Activated CD8-positive, alpha-beta memory T cell treated with anti-CD3 and anti-CD28 coated beads, Interleukin-2, amount 50 U/mL, for 24 hours (primary cell): ENCODE measurements around the gene CRNN.

Experiments
- DNase-seq: peaks from one replicate; pipeline ENCODE4 v3.0.0-alpha.2; 2020; ENCODE audit errors: extremely low read depth

The CRNN gene

DNA sequence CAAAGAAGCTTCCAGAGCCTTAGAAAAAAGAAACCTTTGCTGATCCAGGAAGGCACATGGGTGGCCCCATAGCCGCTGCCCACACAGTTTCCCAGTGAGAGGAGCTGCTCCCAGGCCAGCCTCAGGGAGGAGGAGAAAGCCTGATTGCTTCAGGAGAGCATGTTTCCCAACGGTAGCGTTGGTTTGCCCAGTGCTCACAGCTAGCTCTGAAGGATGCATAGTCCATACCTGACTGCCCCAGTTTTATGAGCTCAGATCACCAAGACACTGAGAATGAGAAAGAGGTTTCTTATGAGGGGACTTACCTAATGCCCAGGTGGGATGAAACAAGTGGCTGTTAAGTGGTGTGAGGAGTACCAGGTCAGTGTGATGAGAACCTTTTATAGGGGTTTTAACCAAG lies at the start of gene CRNN:
CRNN (minus strand) TSS at position 355 of the 400 bp plus-strand sequence. CDS start 2,030 bp downstream, outside the sequence.
- no peak for DNase-seq

DNA sequence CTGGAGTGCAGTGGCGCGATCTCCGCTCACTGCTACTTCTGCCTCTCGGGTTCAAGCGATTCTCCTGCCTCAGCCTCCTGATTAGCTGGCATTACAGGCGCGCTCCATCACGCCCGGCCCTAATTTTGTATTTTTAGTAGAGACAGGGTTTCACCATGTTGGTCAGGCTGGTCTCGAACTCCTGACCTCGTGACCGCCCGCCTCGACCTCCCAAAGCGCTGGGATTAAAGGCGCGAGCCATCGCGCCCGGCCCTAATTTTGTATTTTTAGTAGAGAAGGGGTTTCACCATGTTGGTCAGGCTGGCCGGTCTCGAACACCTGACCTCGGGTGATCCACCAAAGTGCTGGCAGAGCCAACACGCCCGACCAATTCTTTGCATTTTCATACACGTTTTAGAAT lies 48.6 kb upstream of the CRNN start:
- no peak for DNase-seq

DNA sequence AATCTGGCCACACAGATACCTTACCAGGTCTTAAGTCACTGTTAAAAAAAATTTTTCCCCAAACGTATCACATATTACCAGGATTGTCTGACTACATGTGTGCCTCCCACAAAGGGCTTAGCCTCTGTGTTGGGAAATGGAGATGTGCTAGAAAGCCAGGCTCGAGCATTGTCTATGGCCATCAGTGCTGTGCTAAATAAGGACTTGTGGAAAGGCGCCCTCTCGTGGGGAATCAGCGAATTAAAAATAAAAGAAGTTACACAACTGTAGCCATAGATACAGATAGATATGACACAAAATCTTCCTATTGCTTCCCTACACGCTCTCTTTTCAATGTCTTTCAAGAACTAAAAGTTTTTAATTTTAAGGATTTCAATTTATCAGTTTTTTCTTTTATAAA lies 47.5 kb upstream of the CRNN start:
- DNase-seq, result peak; percentile 8

DNA sequence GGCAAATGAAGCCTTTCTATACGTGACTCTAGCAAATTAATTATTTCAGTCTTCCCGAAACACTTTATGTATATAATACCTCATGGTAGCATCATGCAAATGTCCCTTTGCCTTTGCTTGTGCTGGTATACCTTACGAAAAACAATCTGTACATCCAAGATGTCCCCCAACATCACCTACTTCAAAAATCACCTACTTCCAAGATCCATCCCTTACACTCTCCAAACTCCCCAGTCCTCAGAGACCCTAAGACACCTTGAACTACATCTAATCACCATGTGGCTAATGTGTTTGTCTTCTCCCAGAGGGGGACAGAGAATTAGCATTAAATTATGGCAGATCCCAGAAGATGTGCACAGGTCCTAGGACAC lies 46.5 kb upstream of the CRNN start:
- no peak for DNase-seq

DNA sequence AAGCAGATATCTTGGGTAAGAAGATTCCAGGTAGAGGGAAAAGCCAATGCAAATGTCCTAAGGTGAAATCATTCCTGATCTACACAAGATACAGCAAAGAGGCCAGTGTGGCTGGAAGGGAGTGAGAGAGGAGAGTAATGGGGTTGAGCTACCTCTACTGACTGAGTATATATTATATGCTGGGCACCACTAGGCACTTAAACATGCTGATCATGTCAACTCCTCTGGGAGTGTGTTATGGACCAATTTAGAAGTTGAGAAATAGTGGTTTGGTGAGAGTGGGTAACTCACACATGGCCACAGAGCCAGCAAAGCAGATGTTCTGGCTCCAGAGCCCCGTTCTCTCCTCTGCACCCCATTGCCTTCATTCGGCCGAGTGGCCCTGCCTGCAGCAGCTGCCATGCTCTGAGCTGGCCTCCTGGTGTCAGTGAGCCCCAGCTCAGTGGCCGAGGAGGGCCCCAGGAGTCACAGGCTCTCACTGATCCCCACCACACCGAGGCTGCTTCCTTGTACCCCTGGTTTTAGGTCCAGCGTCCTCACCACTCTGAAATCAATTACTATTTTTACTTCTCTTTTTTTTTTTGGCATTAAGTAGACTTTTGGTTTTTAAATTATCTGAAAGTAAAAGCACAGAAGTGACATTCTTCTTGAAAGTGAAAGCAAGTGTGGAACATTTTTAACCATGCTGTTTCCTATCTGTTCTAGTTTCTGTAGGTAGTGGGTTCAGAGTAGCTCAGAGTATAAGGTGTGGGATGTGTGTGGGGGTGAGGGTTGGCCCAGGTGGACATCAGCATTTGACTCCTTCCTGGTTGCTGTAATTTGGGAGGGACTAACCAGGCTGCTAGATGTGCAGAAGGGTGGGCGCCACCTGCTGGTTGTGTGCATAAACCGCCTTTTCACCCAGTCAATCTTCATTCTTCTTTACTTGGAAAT lies 45.8 kb upstream of the CRNN start:
- DNase-seq, result peak; percentile 47

DNA sequence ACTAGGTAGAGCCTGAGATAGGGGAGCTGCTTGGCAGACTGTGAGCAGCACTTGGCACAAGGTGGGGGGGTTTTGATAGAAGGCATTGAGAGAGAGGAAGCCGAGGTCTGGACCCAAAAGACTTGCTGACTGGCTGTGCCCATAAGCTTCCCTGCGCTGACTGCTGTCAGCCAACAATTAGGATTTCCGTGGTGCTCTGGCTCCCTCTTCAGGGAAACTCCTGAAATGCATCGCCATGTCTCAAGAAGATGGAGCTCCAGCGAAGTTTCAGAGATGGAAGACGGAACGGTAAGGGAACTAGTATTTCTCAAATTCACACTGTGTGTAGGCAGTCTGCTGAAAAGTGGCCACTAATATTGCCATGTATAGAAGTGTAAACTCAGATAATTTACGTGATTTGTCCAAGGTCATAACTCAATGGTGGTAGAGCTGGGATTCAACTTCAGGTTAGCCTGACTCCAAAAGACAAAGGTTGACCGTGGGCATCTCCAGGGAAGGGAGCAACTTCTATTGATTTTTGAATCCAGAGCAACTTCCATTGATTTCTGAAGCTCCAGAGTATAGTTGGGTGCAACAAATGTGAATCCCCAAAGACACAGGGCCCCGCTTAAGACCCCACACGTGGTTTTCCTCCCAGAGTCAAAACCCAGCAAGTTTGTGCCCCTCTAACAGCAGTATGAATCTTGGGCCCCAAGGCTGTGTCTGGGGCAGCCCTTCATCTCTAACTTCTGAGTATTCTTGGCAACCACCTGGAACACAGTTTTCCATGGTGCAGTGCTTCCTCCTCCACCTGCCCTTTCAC lies 44.5 kb upstream of the CRNN start:
- peak; percentile 62 for DNase-seq

DNA sequence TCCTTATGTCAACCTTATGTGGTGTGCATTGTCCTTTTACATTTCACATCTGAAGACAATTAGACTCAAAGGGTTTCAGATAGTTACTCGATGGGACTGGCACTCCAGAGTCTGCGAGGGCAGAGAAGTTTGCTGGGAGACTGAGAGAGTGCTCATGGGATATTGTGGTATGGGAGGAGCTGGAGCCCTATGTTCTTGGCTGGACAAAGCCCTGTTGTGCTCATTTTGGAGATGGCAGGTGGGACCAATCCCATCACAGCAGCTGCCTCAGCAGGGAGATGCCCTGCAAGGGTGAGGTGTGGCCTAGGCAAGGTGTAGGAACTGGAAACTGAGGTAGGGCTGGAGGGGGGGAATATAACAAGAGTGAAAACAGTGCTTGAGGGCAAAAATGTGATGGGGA lies 43.5 kb upstream of the CRNN start:
- no peak for DNase-seq

DNA sequence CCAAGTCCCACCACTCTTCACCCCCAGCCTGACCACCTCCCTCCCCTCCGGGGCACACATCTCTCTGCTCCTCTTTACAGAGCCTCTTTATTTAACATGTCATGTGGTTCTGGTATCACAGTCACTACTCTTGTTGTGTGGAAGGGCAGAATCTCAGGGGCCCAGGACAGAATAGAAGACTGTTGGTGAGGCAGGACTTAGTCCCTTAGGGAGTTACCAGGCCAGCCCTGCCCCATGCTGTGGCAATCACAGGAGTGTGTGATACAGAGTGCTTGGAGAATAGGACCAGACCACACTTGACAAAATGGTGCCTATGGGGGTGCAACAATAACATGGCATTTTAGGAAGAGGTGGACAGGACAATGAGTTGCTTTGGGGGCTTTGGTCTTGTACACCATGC lies 43.0 kb upstream of the CRNN start:
- DNase-seq, result no peak

DNA sequence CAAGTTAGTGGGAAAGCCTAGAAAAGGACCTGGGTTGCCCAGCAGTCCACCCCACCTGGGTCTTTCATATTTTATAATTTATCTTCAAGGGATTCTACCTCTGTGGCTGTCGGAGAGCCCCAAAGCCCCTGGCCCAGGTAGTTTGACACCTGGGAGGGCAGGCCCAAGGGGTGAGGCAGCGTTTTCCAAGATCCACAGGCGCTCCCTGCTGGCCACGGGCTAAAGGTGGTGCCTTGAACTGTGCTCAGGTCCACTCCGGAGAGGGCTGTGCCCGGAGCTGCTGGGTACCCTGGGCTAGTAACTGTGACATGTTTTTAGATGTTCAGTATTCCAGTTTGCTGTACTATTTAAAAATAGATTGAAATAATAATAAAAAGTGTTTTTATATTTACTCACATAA lies 37.2 kb upstream of the CRNN start:
- no peak for DNase-seq

DNA sequence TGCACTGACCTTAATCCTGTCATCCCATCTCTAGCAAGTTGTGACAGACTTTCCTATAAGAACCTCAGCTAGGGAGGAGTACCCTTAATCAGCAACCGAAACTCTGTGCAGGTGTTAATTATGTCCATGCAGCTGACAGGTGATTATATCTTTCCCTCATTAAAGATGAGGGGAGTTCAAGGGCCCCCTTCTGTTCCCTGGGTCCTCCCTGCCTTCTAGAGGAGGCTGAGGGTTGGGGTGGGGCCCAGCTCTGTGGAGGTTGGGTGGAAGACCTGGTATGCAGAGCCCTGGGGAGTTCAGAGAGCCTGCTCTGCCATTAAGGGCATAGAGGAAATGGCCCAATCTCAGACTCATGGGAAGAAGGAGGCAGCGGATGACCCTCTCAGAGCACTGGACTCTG lies 35.6 kb upstream of the CRNN start:
- no peak for DNase-seq

DNA sequence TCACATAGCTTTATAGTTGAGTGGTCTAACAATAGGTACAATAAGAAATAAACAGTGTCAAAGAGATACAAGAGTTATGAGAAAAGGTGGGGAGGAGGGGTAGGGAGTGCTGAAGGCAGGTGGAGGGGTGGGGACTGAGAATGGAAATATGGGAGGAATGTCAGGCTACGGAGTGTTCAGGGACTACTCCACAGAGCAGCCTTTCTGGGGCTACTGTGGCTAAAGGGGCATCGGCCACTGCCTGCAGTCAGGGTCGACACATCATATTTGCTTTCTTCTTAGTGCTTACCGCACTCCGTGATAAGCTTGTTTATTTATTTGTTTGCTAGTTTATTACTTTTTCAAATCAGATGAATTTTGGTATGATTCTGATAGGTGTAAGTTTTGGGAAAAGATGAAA lies 34.4 kb upstream of the CRNN start:
- DNase-seq, result no peak

DNA sequence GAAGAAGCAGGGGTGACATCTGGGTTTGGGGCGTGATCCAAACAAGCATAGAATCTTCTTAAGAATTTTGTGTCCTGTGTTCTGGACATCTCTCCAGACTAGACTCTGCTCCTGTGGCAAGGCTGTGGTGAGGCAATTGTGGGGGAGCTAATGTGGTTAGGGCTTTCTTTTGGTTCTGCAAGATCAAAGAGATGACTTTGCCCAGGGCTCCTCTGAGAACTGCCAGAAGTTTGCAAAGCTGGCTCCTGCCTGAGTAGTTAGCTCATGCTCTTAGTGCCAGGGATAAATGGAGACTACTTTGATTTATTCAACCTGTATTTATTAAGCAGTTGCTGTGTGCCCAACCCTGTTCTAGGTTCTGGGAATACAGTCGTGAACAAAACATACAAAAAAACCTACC lies 34.0 kb upstream of the CRNN start:
- DNase-seq, result no peak

DNA sequence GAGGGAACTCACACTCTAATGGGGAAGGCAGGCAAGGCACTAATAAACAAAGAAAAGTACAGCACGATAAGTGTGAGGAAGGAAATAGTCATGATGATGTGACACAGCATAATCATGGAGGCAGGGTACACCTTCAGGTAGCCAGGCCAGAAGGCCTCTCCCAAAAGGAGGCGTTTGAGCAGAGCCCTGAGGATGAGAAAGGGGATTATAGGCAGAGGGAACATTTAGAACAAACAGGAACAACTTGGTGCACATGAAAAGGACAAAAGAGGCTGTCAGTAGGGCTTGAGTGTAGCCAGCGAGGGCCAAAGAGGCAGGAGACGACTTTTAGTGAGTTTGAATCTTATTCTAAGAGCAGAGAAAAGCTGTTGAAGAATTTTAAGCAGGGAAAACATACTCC lies 33.4 kb upstream of the CRNN start:
- no peak for DNase-seq

DNA sequence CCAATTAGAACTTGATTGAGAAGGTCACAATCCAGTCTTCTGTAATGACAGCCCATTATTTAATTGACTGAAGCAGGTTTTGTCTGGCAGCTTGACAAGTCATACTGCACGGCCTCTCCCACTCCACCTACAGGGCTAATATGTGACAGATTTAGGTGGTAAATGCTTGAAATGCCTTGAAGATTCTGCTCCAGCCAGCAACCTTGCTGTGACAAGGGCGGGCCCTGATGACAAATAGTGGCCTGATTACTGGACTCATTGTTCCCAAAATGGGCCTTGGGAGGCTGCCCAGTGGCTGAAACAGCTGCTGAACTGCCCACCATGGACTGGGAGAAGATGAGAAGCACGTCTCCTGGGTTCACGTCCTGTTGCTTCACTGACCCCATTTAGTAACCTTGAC lies 30.0 kb upstream of the CRNN start:
- no peak for DNase-seq

DNA sequence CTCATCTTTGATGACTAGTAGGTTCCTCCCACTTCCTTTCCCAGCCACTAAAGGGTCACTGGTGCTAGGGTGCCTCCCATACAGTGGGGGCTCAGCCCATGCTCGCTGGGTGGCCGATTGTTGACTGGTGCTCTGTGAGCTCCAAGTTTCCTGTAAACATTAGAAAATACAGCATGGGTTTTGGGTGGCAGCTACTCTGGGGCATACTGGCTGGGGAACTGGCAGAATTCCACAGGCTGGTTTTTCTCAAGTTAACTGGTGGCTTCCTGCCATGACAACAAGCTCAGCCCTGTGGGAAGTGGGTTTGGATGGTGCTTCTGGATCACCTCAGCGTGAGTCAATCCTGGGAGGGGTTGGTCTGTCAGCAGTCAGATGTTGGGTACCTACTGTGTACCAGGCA lies 28.7 kb upstream of the CRNN start:
- no peak for DNase-seq

DNA sequence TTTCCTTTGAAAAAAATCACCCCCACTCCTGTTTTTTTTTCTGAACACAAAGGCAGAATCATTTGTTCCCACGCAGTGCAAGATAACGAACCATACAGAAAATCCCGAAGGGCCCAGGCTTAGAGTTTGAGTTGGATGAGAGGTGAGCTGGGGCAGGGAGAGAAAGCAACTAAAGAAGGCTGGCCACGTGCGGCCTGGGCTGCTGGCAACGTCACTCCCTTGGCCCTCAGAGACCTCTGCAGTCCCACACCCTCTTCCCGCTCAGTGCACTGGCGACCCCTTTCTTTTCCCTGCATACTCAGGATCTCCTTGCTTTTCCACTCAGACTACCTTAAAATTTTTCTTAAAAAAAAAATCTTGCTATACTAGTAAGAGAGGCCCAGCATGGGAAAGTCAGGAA lies 28.2 kb upstream of the CRNN start:
- DNase-seq, result no peak

DNA sequence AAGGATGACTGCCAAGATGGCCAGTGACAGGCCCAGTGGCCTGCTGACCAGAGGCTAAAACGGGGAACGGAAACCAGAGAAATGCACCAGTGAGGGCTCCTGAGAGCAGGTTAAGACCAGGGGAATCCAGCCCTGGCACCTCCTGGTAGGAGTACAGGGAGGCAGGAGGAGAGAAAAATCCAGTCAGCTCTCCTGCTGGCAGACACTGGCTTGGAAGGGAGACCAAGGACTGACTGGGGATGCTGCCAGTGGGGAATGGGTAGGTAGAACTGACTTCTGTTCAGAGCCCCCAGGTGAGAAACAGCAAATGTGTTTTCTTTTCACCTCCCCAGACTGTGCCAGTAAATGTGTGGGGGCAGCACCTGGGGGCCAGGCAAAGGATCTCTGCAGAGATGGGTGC lies 27.7 kb upstream of the CRNN start:
- no peak for DNase-seq

DNA sequence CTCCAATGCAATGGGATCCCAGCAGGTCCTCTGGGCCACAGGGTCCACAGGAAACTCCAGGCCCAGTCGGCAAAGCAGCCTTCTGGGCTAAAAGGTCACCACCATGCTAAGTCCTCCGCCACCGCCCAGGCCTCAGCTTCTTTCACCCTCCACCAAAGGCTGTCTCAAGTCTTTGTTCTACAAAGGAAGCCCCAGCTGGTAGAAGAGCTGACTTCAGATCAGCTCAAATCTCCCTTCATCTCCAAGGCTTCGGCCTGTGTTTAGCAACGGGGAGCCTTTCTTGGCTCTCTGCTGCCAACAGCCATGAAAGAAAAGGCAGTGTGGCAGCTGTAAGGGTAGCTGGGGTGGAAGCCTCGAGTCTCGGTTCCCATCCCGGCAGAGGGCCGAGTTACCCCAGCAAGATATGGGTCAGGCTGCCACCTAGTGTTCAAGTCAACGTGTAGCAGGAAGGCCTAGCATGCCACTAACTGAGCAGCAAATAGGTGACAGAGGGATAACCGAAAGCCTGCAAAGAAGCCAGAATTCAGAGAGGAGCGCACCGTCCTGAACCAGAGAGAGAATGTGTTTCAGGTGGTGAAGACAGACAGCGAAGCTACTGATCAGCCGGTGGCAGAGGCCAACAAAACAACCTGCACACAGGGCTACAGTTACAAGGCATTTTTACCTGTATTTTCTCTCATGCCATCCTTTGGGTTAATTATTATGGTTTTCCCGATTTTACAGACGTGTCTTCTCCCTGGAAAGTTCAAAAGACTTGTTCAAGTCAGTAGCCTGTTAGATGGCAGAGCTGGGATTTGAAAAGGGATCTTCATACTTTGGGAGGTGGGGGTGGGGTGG lies 26.8 kb upstream of the CRNN start:
- peak; percentile 36 for DNase-seq

DNA sequence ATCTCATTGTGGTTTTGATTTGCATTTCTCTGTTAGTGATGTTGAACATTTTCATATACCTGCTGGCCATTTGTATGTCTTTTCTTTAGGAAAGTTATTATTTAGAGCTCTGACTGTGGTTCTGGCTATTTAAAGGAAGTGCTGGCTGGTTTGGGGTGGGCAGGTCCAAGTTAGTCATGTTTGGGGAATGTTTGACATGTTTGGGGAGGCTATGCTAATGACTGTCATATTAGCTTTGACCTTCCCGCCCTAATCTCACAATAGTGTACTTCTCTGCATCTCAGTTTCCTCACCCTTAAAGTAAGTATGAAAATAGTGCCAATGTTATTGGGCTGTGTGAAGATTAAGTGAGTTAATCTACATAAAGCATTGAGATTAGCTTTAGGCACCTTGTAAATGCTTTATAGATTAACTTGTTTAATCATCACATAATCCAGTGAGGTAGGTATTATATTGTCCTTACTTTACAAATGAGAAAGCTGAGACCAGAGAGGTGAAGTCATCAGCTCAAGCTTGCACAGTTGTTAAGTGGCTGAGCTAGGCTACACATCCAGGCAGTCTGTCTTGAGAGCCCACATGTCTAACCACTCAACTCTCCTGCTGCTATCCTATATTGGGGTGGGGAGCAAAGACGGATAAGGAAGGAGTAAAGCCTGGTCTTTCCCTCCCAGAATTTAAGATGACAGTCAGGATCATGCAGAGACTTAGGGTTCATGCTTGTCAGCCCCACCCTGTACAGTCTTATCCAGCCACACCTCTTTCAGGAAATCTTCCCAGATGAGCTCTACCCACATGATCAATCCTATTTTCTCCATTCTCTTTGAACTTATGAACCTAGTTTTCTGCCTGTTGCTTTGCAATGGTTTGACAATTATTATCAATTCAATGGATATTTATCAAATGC lies 22.8 kb upstream of the CRNN start:
- DNase-seq, result no peak

DNA sequence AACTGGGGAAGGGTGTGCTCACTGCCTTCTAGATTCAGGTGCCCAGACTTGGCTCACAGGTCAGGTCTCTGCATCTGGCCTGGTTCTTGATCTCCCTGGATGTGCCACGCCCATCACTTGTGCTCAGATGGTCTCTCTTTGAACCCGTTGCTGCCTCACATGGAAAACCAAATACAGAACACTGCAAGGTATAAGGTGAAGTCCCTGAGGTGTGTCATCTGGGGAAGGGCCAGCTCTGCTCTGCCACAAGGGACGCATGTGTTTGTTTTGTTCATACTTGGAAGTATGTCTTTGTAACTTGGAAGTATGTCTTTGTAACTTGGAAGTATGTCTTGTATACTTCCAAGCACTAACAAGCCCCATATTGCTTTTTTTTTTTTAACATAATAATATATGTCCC lies 13.4 kb upstream of the CRNN start:
- DNase-seq, result no peak

DNA sequence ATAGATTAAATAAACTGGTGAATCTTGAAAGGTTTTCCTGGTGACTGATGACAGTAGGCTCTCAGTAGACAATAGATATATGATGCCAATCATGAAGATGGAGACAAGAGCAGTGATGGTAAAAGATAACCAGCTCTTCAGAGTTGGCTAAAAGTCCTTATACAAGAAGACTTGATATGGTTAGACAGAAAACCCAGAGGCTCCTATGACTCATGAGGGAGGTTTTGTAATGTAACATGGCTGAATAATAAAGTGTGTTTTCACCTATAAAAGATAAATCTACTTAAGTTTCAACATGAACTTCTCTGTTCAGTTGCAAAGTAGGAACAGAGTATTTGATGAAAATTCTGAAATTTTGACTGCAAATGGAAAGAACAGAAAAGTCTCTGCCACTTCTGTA lies 12.7 kb upstream of the CRNN start:
- no peak for DNase-seq
